HepG2 (cell line): ENCODE results near the gene HYAL2. TPM values are rescaled to one million over a fixed set of nuclear protein-coding genes. Genes with fewer than 3 reads are reported as not detected.
A peak's percentile ranks its signal among the peaks of the same experiment; 100 is the strongest.

Source experiments
- AGO2 ChIP-seq: fragments of 200-400 bp; formaldehyde crosslinking; optimal IDR thresholded peaks from 2 replicates; pipeline ENCODE3; 2017; ENCODE audit warnings: mild to moderate bottlenecking, low read depth, low read length, moderate library complexity
- ARHGAP35 ChIP-seq: sonication (generic); formaldehyde crosslinking; IDR thresholded peaks from 2 replicates; pipeline ENCODE4 v1.9.0; 2022; ENCODE audit warnings: mild to moderate bottlenecking, inconsistent platforms, moderate library complexity, missing genetic modification reagents, borderline replicate concordance
- HMG20B ChIP-seq: conservative IDR thresholded peaks from 2 replicates; pipeline ENCODE4 v1.6.1; 2016; ENCODE audit warnings: missing genetic modification reagents, missing compliant biosample characterization
- HOXA3 ChIP-seq: sonication (generic); formaldehyde crosslinking; IDR thresholded peaks from 2 replicates; pipeline ENCODE4 v1.5.0; 2020; ENCODE audit warnings: missing genetic modification reagents
- IRF2 ChIP-seq: IDR thresholded peaks from 2 replicates; pipeline ENCODE4 v1.6.1; 2018; ENCODE audit warnings: missing genetic modification reagents, missing compliant biosample characterization
- LCORL ChIP-seq, 2 experiments: fragments of 450-650 bp in 1 of 2; sonication (generic) in 1 of 2; formaldehyde crosslinking in 1 of 2; IDR thresholded peaks; 2 replicates each; pipeline versions ENCODE4 v1.5.0 to v1.6.1; 2017 to 2020; ENCODE audit warnings: antibody characterized with exemption in 1 of 2, missing genetic modification reagents in 1 of 2
- MAFK ChIP-seq, 2 experiments: IDR thresholded peaks in 1 of 2; conservative IDR thresholded peaks in 1 of 2; 2 replicates each; pipeline ENCODE4 v1.6.1; 2011; ENCODE audit warnings: improper control_type of control experiment in 2 of 2, low read length in 2 of 2
- NR2C2 ChIP-seq: sonication (generic); formaldehyde crosslinking; IDR thresholded peaks from 2 replicates; pipeline ENCODE4 v1.4.0; 2020; ENCODE audit warnings: missing genetic modification reagents, mild to moderate bottlenecking, moderate library complexity, borderline replicate concordance
- PAWR ChIP-seq: sonication (generic); formaldehyde crosslinking; IDR thresholded peaks from 2 replicates; pipeline ENCODE4 v1.4.0; 2020; ENCODE audit warnings: missing genetic modification reagents, mild to moderate bottlenecking, borderline replicate concordance
- ZFP1 ChIP-seq: IDR thresholded peaks from 2 replicates; pipeline ENCODE4 v1.6.1; 2016
- ZNF17 ChIP-seq: sonication (generic); formaldehyde crosslinking; IDR thresholded peaks from 2 replicates; pipeline ENCODE4 v1.5.0; 2020; ENCODE audit warnings: mild to moderate bottlenecking, missing genetic modification reagents
- ZNF251 ChIP-seq: sonication (generic); formaldehyde crosslinking; IDR thresholded peaks from 2 replicates; pipeline ENCODE4 v1.9.0; 2021; ENCODE audit warnings: mild to moderate bottlenecking, missing genetic modification reagents
- ZNF256 ChIP-seq: sonication (generic); formaldehyde crosslinking; conservative IDR thresholded peaks from 2 replicates; pipeline ENCODE4 v1.4.0; 2020; ENCODE audit warnings: missing genetic modification reagents
- ZNF30 ChIP-seq: sonication (generic); formaldehyde crosslinking; IDR thresholded peaks from 2 replicates; pipeline ENCODE4 v1.5.0; 2020; ENCODE audit warnings: mild to moderate bottlenecking, missing genetic modification reagents
- polyA plus RNA-seq, 8 experiments: library from polyadenylated mRNA; depleted of rRNA in 3 of 8; stranded (reverse) in 7 of 8; unstranded in 1 of 8; fragments of >200 nt; fragmentation: Illumina TruSeq in 4 of 8; extraction: Trizol in 4 of 8; gene quantifications; 2 replicates each; pipeline versions ENCODE4 v1.2.1 to v1.2.3, GENCODE V29; 2011 to 2016; ENCODE audit warnings: low read depth in 4 of 8, missing spikeins in 1 of 8, mixed read lengths in 1 of 8; ENCODE audit not compliant: insufficient read depth in 1 of 8
- total RNA-seq, 5 experiments: library from RNA; depleted of rRNA; stranded (reverse); fragments of >200 nt; fragmentation: Illumina TruSeq; extraction: Trizol; gene quantifications; 2 replicates each; pipeline ENCODE4 v1.2.3, GENCODE V29; 2016; ENCODE audit warnings: low read depth in 1 of 5
- TF ChIP-seq, protein P1 (sequence below): sonication (generic); formaldehyde crosslinking; conservative IDR thresholded peaks from 2 replicates; pipeline ENCODE4 v1.4.0; 2020; ENCODE audit warnings: missing genetic modification reagents
- TF ChIP-seq, protein P2 (sequence below): sonication (generic); formaldehyde crosslinking; IDR thresholded peaks from 2 replicates; pipeline ENCODE4 v1.4.0; 2020; ENCODE audit warnings: missing genetic modification reagents
- TF ChIP-seq, protein P3 (sequence below): sonication (generic); formaldehyde crosslinking; IDR thresholded peaks from 2 replicates; pipeline ENCODE4 v1.5.1; 2020; ENCODE audit warnings: mild to moderate bottlenecking, missing genetic modification reagents
- TF ChIP-seq, protein P4 (sequence below): IDR thresholded peaks from 2 replicates; pipeline ENCODE4 v1.6.1; 2016; ENCODE audit warnings: mild to moderate bottlenecking, missing biosample characterization, missing genetic modification reagents
- TF ChIP-seq, protein P5 (sequence below): sonication (generic); formaldehyde crosslinking; IDR thresholded peaks from 2 replicates; pipeline ENCODE4 v1.5.0; 2020; ENCODE audit warnings: missing genetic modification reagents, mild to moderate bottlenecking, borderline replicate concordance
- TF ChIP-seq, protein P6 (sequence below): sonication (generic); formaldehyde crosslinking; IDR thresholded peaks from 2 replicates; pipeline ENCODE4 v1.5.0; 2020; ENCODE audit warnings: missing genetic modification reagents

HYAL2 gene
- total and polyA plus RNA-seq, 2 of the 13 experiments (the other 11 are each of a cell fraction or from before 2014, with no cell fraction given): 76.2 to 102 TPM

DNA sequence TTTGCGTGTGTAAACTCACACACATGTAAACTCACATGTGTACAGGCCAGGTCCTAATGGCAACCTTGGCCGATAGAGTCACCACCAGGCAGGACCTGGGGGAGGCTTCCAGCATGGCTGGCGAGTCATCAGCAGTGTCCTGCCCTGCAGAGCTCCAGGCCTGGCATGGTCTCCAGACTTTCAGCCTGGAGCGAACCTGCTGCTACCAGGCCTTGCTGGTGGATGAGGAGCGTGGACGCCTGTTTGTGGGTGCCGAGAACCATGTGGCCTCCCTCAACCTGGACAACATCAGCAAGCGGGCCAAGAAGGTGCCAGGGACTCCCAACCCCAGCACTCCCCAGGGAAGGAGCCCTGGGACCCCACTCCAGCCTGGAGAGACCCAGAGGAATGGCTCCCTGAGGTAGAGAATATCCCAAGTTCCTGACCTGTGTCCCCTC, 52.5 kb downstream of the HYAL2 start (continued):
- TF ChIP-seq, protein P1, sequence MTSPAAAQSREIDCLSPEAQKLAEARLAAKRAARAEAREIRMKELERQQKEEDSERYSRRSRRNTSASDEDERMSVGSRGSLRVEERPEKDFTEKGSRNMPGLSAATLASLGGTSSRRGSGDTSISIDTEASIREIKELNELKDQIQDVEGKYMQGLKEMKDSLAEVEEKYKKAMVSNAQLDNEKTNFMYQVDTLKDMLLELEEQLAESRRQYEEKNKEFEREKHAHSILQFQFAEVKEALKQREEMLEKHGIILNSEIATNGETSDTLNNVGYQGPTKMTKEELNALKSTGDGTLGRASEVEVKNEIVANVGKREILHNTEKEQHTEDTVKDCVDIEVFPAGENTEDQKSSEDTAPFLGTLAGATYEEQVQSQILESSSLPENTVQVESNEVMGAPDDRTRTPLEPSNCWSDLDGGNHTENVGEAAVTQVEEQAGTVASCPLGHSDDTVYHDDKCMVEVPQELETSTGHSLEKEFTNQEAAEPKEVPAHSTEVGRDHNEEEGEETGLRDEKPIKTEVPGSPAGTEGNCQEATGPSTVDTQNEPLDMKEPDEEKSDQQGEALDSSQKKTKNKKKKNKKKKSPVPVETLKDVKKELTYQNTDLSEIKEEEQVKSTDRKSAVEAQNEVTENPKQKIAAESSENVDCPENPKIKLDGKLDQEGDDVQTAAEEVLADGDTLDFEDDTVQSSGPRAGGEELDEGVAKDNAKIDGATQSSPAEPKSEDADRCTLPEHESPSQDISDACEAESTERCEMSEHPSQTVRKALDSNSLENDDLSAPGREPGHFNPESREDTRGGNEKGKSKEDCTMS (CRISPR knock-in tag): no peak
- TF ChIP-seq ZFP1 (CRISPR knock-in tag) (no peak), AGO2 (no peak), MAFK (conservative IDR thresholded peaks at IDR 0.05 in 1 of 2, IDR thresholded peaks at IDR 0.05 in 1 of 2; ENCODE audit: low read length in 2 of 2) (no peak), HMG20B (CRISPR knock-in tag) (no peak), HOXA3 (CRISPR knock-in tag) (peak; percentile 31; the same call in 1 of the 2 replicates), ZNF251 (CRISPR knock-in tag) (no peak), ZNF30 (CRISPR knock-in tag) (no peak), NR2C2 (CRISPR knock-in tag) (peak; percentile 43; the same call in 1 of the 2 replicates), LCORL (IDR thresholded peaks at IDR 0.05) (no peak), LCORL (CRISPR knock-in tag; IDR thresholded peaks at IDR 0.05) (no peak), ZNF17 (CRISPR knock-in tag) (0 out of 2 replicates have a peak, but pooled peaks have one; percentile 60), ZNF256 (CRISPR knock-in tag) (no peak), IRF2 (CRISPR knock-in tag) (no peak), ARHGAP35 (no peak), PAWR (CRISPR knock-in tag) (0 out of 2 replicates have a peak, but pooled peaks have one; percentile 58)
- TF ChIP-seq, protein P2, sequence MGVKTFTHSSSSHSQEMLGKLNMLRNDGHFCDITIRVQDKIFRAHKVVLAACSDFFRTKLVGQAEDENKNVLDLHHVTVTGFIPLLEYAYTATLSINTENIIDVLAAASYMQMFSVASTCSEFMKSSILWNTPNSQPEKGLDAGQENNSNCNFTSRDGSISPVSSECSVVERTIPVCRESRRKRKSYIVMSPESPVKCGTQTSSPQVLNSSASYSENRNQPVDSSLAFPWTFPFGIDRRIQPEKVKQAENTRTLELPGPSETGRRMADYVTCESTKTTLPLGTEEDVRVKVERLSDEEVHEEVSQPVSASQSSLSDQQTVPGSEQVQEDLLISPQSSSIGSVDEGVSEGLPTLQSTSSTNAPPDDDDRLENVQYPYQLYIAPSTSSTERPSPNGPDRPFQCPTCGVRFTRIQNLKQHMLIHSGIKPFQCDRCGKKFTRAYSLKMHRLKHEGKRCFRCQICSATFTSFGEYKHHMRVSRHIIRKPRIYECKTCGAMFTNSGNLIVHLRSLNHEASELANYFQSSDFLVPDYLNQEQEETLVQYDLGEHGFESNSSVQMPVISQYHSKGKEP (CRISPR knock-in tag): no peak
- TF ChIP-seq, protein P3, sequence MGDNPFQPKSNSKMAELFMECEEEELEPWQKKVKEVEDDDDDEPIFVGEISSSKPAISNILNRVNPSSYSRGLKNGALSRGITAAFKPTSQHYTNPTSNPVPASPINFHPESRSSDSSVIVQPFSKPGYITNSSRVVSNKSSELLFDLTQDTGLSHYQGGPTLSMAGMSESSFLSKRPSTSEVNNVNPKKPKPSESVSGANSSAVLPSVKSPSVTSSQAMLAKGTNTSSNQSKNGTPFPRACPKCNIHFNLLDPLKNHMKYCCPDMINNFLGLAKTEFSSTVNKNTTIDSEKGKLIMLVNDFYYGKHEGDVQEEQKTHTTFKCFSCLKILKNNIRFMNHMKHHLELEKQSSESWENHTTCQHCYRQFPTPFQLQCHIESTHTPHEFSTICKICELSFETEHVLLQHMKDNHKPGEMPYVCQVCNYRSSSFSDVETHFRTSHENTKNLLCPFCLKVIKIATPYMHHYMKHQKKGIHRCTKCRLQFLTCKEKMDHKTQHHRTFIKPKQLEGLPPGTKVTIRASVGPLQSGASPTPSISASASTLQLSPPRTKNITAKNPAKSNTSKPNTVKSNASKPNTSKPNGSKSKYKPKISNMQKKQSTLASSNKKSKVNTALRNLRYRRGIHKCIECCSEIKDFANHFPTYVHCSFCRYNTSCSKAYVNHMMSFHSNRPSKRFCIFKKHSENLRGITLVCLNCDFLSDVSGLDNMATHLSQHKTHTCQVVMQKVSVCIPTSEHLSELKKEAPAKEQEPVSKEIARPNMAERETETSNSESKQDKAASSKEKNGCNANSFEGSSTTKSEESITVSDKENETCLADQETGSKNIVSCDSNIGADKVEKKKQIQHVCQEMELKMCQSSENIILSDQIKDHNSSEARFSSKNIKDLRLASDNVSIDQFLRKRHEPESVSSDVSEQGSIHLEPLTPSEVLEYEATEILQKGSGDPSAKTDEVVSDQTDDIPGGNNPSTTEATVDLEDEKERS (CRISPR knock-in tag): no peak
- TF ChIP-seq, protein P4, sequence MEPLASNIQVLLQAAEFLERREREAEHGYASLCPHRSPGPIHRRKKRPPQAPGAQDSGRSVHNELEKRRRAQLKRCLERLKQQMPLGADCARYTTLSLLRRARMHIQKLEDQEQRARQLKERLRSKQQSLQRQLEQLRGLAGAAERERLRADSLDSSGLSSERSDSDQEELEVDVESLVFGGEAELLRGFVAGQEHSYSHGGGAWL (CRISPR knock-in tag): no peak
- TF ChIP-seq, protein P5, sequence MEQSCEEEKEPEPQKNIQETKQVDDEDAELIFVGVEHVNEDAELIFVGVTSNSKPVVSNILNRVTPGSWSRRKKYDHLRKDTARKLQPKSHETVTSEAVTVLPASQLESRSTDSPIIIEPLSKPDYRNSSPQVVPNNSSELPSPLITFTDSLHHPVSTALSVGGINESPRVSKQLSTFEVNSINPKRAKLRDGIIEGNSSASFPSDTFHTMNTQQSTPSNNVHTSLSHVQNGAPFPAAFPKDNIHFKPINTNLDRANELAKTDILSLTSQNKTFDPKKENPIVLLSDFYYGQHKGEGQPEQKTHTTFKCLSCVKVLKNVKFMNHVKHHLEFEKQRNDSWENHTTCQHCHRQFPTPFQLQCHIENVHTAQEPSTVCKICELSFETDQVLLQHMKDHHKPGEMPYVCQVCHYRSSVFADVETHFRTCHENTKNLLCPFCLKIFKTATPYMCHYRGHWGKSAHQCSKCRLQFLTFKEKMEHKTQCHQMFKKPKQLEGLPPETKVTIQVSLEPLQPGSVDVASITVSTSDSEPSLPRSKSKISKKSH (CRISPR knock-in tag): no peak
- TF ChIP-seq, protein P6, sequence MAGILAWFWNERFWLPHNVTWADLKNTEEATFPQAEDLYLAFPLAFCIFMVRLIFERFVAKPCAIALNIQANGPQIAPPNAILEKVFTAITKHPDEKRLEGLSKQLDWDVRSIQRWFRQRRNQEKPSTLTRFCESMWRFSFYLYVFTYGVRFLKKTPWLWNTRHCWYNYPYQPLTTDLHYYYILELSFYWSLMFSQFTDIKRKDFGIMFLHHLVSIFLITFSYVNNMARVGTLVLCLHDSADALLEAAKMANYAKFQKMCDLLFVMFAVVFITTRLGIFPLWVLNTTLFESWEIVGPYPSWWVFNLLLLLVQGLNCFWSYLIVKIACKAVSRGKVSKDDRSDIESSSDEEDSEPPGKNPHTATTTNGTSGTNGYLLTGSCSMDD (CRISPR knock-in tag): no peak
